ENCODE measurements around the gene MGAT5B. TPM values are rescaled to one million over a fixed set of nuclear protein-coding genes. Genes with fewer than 3 reads are reported as not detected.

Gene MGAT5B
- total and polyA plus RNA-seq, 4 donors, result 0.02 to 0.25 TPM; not detected in 2

- no peak for TF ChIP-seq YY1 (IDR thresholded peaks at IDR 0.05)
- TF ChIP-seq FOXA2 (IDR thresholded peaks at IDR 0.05), result no peak
- no peak for TF ChIP-seq SP1 (IDR thresholded peaks at IDR 0.05)
- TF ChIP-seq ZBTB33 (IDR thresholded peaks at IDR 0.05), result no peak
- no peak for TF ChIP-seq FOXA1 (IDR thresholded peaks at IDR 0.05)
- TF ChIP-seq TAF1 (conservative IDR thresholded peaks at IDR 0.05), result no peak
- TF ChIP-seq NR2F2 (IDR thresholded peaks at IDR 0.05), result no peak
- TF ChIP-seq RAD21 (IDR thresholded peaks at IDR 0.05), result no peak
- no peak for TF ChIP-seq EGR1 (IDR thresholded peaks at IDR 0.05; ENCODE audit: low read depth in 2 of 2)
- TF ChIP-seq GABPA (IDR thresholded peaks at IDR 0.05 in 1 of 2, conservative IDR thresholded peaks at IDR 0.05 in 1 of 2), result no peak
- 73% methylated on average over 9 of the region's 9 CpGs for WGBS
Observed at GRCh38 chr17:76903631-76904030, 35.4 kb downstream of the MGAT5B start.

GRCh38 chr17:76904116-76904515 lies 35.9 kb downstream of the MGAT5B start:
- Histone ChIP-seq H3K9ac (ENCODE audit: low read depth in 1 of 2, low read length in 2 of 2) (no peak overlapping the region), H3K27ac (ENCODE audit: low read depth in 1 of 2, low read length in 2 of 2) (no peak overlapping the region), H3K9me3 (ENCODE audit: control insufficient read depth in 4 of 4, low read length in 3 of 4) (no peaks in the 10 kb centered on the region), H3K4me1 (ENCODE audit: control insufficient read depth in 4 of 4, insufficient read depth in 4 of 4, low read length in 3 of 4) (no peaks in the 10 kb centered on the region), H3K4me3 (ENCODE audit: low read depth in 1 of 3, low read length in 3 of 3) (no peak overlapping the region), H3K27me3 (ENCODE audit: control insufficient read depth in 4 of 4, insufficient read depth in 4 of 4, low read length in 3 of 4) (no peaks in the 10 kb centered on the region), H3K36me3 (ENCODE audit: control insufficient read depth in 4 of 4, insufficient read depth in 3 of 4, low read depth in 1 of 4, low read length in 3 of 4) (no peaks in the 10 kb centered on the region)
- no peak for DNase-seq (ENCODE audit: low spot score)
- TF ChIP-seq GABPA (IDR thresholded peaks at IDR 0.05 in 1 of 2, conservative IDR thresholded peaks at IDR 0.05 in 1 of 2) (no peak), RXRA (IDR thresholded peaks at IDR 0.05) (no peak), JUND (IDR thresholded peaks at IDR 0.05) (no peak), MAX (IDR thresholded peaks at IDR 0.05) (no peak), YY1 (IDR thresholded peaks at IDR 0.05) (no peak), ZBTB33 (IDR thresholded peaks at IDR 0.05) (no peak)
- 80% methylated on average over 13 of the region's 13 CpGs for WGBS

More at GRCh38 chr17:76903631-76904030, 35.4 kb downstream of the MGAT5B start:
- H3K4me1 ChIP-seq (ENCODE audit: control insufficient read depth in 4 of 4, insufficient read depth in 4 of 4, low read length in 3 of 4), result no peaks in the 10 kb centered on the region
- DNase-seq (ENCODE audit: low spot score), result no peak
- no peaks in the 10 kb centered on the region for H3K27me3 ChIP-seq (ENCODE audit: control insufficient read depth in 4 of 4, insufficient read depth in 4 of 4, low read length in 3 of 4)
- H3K9me3 ChIP-seq (ENCODE audit: control insufficient read depth in 4 of 4, low read length in 3 of 4), result no peaks in the 10 kb centered on the region
- no peak overlapping the region for H3K4me3 ChIP-seq (ENCODE audit: low read depth in 1 of 3, low read length in 3 of 3)
- no peaks in the 10 kb centered on the region for H3K36me3 ChIP-seq (ENCODE audit: control insufficient read depth in 4 of 4, insufficient read depth in 3 of 4, low read depth in 1 of 4, low read length in 3 of 4)
- H3K27ac ChIP-seq (ENCODE audit: low read depth in 1 of 2, low read length in 2 of 2), result no peak overlapping the region
- H3K9ac ChIP-seq (ENCODE audit: low read depth in 1 of 2, low read length in 2 of 2), result no peak overlapping the region

DNA sequence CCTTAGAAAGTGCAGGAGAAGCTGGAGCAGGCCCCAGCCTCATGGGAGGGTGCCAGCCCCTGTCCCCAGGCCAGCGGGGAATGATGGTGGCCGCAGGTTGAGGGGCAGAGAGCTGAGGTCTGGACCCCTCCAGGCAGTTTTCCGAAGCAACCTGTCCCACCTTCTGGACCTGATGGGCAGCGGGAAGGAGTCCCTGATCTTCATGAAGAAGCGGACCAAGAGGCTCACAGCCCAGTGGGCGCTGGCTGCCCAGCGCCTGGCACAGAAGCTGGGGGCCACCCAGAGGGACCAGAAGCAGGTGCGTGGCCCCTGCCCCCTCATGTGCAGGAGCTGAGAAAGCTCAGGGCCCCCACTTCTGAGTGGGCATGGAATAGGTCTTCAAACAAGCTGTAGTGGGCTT lies 36.8 kb downstream of the MGAT5B start:
- no peak for DNase-seq (ENCODE audit: low spot score)
- no peak overlapping the region for H3K4me3 ChIP-seq (ENCODE audit: low read depth in 1 of 3, low read length in 3 of 3)
- no peak overlapping the region for H3K27ac ChIP-seq (ENCODE audit: low read depth in 1 of 2, low read length in 2 of 2)
- no peaks in the 10 kb centered on the region for H3K36me3 ChIP-seq (ENCODE audit: control insufficient read depth in 4 of 4, insufficient read depth in 3 of 4, low read depth in 1 of 4, low read length in 3 of 4)
- H3K9me3 ChIP-seq (ENCODE audit: control insufficient read depth in 4 of 4, low read length in 3 of 4), result no peaks in the 10 kb centered on the region
- H3K27me3 ChIP-seq (ENCODE audit: control insufficient read depth in 4 of 4, insufficient read depth in 4 of 4, low read length in 3 of 4), result no peaks in the 10 kb centered on the region
- no peaks in the 10 kb centered on the region for H3K4me1 ChIP-seq (ENCODE audit: control insufficient read depth in 4 of 4, insufficient read depth in 4 of 4, low read length in 3 of 4)
- no peak overlapping the region for H3K9ac ChIP-seq (ENCODE audit: low read depth in 1 of 2, low read length in 2 of 2)
- WGBS, result 85% methylated on average over 8 of the region's 8 CpGs
- no peak for TF ChIP-seq NR2F2 (IDR thresholded peaks at IDR 0.05)
- no peak for TF ChIP-seq JUND (IDR thresholded peaks at IDR 0.05)
- no peak for TF ChIP-seq GABPA (IDR thresholded peaks at IDR 0.05 in 1 of 2, conservative IDR thresholded peaks at IDR 0.05 in 1 of 2)
- TF ChIP-seq RAD21 (IDR thresholded peaks at IDR 0.05), result no peak
- TF ChIP-seq RXRA (IDR thresholded peaks at IDR 0.05), result no peak
- no peak for TF ChIP-seq EGR1 (IDR thresholded peaks at IDR 0.05; ENCODE audit: low read depth in 2 of 2)
- TF ChIP-seq HNF4G (IDR thresholded peaks at IDR 0.05), result no peak
- TF ChIP-seq ZBTB33 (IDR thresholded peaks at IDR 0.05), result no peak
- TF ChIP-seq HNF4A (conservative IDR thresholded peaks at IDR 0.05), result no peak
- no peak for TF ChIP-seq FOXA1 (IDR thresholded peaks at IDR 0.05)
- TF ChIP-seq, protein P1, sequence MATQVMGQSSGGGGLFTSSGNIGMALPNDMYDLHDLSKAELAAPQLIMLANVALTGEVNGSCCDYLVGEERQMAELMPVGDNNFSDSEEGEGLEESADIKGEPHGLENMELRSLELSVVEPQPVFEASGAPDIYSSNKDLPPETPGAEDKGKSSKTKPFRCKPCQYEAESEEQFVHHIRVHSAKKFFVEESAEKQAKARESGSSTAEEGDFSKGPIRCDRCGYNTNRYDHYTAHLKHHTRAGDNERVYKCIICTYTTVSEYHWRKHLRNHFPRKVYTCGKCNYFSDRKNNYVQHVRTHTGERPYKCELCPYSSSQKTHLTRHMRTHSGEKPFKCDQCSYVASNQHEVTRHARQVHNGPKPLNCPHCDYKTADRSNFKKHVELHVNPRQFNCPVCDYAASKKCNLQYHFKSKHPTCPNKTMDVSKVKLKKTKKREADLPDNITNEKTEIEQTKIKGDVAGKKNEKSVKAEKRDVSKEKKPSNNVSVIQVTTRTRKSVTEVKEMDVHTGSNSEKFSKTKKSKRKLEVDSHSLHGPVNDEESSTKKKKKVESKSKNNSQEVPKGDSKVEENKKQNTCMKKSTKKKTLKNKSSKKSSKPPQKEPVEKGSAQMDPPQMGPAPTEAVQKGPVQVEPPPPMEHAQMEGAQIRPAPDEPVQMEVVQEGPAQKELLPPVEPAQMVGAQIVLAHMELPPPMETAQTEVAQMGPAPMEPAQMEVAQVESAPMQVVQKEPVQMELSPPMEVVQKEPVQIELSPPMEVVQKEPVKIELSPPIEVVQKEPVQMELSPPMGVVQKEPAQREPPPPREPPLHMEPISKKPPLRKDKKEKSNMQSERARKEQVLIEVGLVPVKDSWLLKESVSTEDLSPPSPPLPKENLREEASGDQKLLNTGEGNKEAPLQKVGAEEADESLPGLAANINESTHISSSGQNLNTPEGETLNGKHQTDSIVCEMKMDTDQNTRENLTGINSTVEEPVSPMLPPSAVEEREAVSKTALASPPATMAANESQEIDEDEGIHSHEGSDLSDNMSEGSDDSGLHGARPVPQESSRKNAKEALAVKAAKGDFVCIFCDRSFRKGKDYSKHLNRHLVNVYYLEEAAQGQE (IDR thresholded peaks at IDR 0.05), result no peak
